Forelimb muscle (tissue), 1 donor: ENCODE measurements around the gene TPD52L3. TPM values are rescaled to one million over a fixed set of nuclear protein-coding genes. Genes with fewer than 3 reads are reported as not detected.
A peak's percentile ranks its signal among the peaks of the same experiment; 100 is the strongest.

Source experiments
- DNase-seq: peaks from one replicate; pipeline ENCODE4 v3.0.0-alpha.2; 2013; ENCODE audit warnings: low read depth
- polyA plus RNA-seq: library from polyadenylated mRNA; unstranded; fragments of 120-200 nt; gene quantifications from one replicate; pipeline ENCODE4 v1.2.1, GENCODE V29; 2013; ENCODE audit not compliant: insufficient read length

TPD52L3 gene
- not detected for polyA plus RNA-seq

DNA sequence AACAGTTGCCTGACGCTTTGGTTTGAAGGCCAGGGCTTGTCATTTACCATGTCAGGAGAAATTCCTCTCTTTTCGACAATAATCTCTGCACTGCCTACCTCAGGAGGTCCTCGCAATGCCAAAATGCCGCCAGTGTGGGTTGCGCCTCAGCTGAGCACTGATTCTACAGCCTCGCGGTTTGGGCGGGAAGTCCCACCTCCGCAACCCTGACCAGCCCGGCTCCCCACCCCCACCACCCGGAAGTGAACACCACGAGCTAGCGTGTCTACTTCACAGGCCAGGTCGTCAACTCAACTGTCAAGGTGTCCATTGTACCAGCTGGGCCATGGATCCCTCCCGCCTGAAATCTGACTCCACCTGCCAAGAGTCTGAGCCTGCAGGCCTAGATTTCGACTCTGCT lies at the start of gene TPD52L3:
Gene TPD52L3, plus strand, starts transcription at position 273 of the 400 bp plus-strand sequence. CDS start 221 bp downstream, outside the sequence.
- no peak for DNase-seq

DNA sequence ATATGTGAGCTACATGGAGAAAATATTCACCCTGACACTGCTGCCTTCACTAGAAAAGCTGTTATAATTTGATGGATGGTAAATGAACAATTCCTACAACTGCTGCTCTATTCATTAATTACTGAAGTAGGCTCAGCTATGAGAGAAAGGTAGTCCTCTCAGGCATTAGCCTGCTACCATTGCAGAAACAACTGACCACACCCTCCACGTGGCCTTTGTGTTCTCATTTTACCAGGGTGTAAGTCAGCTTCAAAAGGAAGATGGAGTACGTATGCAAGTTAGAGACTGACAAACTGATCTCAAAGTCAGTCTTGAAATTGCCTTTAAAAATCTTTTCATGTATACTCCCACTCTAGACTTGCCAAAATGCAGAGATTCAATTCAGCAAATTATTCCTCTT lies 26.3 kb upstream of the TPD52L3 start:
- DNase-seq: no peak

DNA sequence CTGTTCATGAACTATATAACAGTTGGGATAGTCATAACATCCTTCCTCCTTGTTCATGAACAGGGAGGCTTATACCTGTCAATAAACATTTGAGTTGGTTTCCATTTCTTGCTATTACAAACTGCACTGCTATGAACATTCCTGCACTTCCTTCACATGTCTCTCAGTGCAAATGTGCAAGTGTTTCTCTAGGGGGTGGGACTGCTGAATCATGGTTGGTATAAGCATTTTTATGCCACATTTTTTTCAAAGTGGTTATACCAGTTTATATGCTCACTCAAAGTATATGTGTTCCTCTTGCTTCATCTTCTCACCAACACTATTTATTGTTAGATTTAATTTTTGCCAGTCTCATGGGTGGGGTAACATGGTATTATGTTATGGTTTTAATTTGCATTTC lies 25.8 kb upstream of the TPD52L3 start:
- DNase-seq: no peak

DNA sequence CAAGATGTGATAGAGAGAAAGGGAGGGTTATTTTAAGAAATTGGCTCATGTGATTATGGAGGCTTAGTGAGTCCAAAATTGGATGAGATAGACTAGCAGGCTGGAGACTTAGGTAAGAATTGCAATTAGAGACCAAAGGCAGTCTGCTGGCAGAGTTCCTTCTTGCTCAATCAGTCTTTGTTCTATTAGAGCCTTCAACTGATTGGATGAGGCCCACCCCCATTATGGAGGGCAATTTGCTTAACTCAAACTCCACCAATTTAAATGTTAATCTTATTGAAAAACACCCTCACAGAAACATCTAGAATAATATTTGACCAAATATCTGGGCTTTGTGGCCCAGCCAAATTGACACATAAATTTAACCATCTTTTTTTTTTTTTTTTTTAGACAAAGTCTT lies 23.9 kb upstream of the TPD52L3 start:
- no peak for DNase-seq

DNA sequence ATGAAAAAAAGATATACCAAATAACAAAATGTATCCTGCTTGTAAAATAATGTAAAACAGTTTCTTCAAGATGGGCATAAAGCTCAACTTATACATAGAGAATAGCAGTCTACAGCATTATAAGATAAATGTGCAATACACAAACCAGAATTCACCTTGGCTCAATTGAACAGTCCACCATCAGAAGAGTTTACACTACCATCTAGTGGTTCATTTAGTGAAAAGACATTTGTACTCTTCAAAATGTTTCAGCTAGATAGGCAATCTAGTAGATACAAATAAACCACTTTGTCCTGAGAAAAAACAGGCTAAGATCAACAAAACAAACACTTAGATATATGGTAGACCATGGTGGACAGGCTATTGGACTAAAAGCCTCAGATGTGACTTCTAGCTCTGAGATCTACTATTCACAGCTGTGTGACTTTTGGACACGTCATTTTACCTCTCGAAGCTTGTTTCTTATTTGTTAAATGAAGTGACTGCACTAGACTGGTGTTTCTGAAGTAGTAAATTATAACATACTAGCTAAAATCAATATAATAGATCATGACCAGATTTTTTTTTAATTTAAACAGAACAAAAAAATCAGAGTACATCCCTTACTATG lies 22.1 kb upstream of the TPD52L3 start:
- peak; percentile 6 for DNase-seq

DNA sequence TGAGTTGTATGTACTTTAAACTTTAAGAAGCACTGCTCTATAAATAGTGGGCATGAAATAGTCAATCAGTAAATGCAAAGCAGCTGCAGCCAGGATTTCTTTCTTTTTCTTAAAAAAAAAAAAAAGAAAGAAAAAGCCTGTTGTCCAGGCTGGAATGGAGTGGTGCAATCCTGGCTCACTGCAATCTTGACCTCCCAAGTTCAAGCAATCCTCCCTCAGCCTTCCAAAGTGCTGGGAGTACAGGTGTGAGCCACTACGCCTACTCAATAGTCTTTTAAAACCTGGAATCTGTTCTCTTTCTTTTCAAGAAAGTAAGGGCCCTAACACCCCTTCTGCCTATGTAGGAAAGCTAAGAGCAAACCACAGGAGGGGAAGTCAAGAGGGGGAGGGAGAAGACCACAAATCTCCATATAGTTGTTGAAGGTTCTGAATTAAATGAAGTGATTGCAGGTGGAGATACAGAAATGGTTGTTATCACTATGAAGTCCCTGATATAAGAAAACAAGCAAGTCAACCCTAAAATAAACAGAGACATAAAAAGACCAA lies 20.6 kb upstream of the TPD52L3 start:
- no peak for DNase-seq

DNA sequence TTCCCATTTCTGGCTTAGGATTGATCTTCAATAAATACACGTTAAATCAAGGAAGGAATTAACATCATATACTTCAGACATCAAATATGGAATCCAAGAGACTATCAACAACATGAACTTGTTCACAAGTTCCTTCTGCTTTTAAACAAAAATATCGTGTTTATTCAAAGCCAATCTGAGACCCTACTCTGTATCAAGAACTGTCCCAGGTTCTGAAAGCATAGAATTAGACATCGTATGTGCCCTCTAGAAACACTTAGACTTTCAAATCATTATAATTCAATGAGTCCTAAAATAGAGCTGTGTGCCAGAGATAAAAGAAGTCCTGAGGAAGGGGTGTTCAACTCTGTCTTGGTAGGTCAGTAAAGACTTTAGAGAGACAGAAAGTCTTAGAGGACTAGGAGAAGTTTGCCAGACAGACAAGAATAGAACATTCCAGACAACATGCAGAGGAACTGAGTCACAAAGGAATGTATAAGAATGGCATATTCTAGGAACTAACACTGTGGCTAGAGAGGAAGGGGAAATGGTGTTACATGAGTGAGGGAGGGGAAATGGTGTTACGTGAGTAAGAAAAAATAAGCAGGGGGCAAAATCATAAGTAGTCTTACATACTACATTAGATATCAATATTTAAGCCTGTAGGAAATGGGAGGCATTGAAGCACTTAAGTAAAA lies 2.9 kb downstream of the TPD52L3 start:
- no peak for DNase-seq

DNA sequence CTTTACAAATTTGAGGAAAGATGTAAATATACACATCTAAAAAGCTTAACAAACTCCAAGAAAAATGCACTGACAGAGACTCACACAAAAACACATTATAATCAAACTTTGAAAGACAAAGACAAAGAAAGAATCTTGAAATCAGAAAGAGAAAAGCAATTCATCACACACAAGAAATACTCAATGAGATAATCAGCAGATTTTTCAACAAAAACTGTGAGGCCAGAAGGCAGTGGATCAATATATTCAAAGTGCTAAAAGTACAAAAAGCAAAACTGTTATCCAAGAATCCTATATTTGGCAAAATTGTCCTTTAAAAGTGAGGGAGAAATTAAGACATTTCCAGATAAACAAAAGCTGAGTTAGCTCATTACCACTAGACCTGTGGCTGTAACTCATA lies 6.1 kb downstream of the TPD52L3 start:
- DNase-seq: no peak

DNA sequence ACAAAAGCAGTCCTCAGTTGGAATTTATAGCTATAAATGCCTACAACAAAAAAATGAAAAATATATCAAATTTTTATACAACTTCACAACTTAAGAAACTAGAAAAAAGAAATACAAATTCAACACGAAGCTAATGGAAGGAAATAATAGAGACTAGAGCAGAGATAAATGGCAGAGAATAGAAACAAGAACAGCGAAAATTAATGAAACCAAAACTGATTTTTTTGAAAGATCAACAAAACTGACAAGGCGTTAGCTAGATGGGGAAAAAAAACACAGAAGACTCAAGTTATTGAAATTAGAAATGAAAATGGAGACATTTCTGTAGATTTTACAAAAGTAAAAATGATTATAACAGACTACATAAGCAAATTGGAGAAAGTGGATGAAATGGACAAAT lies 20.6 kb downstream of the TPD52L3 start:
- DNase-seq: no peak

DNA sequence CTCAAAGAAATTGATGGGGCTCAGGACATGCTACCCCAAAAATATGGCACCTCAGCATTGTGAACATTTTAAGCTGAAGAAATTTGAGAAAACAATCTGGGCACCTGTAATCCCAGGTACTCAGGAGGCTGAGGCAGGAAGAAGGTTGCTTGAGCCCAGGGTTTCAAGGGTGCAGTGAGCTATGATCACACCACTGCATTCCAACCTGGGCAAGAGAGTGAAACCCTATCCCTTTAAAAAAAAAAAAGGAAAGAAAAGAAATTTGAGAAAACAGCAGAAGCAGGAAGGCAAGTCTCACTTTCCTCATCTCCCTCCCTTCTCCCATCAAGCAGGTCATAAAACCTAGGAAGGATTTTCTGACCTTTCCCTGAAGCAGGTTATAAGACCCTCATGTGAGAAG lies 23.6 kb downstream of the TPD52L3 start:
- no peak for DNase-seq

DNA sequence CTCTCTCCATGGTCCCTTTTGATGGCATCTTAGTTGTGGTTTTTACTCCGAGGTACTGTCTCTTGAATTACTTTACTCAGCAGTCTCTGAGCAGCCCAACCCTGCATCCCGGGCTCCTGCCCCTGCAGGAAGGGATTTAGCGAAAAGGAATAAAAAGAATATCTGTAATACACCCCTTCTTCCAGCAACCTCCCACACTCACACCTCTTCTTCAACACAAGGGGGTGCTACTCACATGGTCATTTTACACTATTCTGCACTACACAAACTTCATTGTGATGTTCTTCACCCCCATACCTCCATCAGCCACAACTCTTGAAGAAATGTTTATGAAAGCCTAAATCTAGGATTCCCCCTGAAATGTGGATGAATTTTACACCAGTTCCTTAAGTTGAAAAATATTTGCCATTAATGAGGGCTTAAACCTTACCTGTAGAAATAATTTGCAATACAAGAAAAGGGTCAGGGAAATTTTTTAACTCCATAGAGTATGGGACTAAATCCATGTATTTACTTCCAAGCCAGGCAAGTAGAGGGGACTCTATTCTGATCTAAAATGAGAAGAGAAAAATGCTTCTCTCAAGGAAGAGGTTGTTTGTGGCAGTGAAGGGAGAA lies 26.0 kb downstream of the TPD52L3 start:
- DNase-seq: peak; percentile 28

DNA sequence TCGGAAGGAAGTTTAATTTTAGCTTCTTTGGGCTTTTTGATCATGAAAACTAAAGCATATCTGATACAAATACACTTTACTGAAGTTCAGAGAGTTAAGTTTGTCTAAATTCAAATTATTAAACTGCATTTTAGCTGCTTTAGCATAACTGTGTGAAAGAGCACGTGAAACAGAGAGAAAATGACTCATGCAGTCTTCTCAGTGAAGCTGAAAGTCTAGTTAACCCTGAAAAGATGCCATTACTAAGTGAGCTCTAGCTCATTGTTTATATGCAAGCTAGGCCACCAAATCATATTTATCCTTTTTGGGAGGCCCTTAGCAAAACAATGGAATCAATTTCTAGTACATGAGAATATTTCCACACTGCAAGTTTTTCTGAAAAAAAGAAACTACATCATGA lies 27.6 kb downstream of the TPD52L3 start:
- DNase-seq: no peak

DNA sequence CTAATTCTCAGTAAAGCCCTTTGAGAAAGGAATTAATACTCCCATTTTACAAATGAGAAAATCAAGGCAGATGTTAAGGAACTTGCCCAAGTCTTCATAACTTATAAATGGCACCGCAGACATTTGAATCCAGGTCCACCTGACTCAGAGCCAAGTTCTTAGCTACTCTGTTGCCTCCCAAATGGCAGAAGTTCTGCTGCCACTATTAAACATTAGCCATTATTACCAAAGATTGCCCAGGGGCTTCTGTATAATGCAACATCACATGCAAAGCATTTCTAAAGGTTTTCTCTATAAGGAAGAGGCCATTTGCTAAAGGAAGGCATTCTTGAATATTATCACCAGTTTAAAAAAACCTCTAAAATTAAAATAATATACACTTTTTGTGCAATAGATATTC lies 28.3 kb downstream of the TPD52L3 start:
- DNase-seq: no peak

DNA sequence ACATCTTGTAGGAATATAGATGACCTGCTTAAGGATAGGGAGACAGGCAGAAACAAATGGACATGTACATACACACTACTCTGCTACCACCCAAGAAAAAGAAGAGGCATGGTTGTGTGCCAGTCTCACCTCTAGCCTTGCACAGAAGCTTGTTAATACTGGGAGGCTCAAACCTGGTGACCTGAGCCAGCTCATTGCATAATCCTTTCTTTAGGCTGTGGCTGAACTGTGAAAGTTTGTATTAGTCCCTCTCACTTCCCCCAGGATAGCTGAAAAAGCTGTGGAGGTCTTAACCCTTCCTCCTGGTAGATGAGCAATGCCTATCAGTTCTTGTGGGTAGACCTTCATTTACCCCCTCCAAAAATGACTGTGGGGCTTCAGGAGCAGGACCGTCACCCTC lies 28.7 kb downstream of the TPD52L3 start:
- no peak for DNase-seq

DNA sequence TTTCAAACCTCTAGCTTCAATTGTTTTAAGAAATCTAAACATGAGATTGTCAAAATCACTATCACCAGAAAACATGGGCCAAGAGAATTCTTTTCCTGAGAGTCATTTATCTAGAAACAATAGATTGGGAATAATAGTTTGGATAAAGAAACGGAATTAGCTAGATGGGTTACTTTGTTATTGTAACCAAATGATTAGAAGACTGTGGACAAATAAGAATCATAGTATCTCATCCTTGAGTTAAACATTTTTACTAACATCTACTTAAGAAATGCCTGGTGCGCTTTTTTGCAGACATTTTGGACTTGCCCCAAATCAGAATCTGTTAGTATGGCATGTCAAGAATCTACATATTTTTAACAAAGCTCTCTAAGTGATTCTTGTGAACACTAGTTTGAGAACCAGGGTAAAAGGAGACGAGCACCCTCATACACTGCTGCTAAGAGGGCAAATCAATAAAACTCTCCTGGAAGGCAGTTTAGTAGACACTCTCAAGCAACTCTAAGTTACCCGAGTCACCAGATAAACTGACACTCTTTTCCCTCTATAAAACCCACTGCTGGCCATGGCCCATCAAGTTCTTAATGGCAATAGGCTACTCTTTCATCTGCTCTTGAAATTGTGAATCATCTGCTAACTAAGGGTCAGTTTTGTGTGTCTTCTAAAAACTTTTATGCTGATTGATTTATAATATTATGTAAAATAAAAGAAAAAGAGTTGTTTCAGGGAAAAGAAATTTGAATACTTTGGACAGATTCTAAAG lies 39.1 kb downstream of the TPD52L3 start:
- DNase-seq: no peak

DNA sequence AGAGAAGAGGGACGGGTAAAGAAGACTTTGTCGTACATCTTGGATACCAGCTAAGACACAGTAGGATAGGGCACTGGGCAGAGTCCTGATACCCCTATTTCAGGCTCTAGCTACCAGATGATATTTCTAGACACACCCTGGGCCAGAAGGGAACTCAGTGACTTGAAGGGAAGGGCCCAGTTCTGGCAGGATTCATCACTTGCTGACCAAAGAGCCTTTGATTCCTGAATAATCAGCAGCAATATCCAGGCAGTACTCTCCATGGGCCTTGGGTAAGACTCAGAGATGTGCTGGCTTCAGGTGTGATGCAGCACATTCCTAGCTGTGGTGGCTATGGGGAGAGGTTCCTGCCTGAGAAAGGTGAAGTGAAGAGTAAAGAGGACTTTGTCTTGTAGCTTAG lies 40.7 kb downstream of the TPD52L3 start:
- DNase-seq: no peak

Other genes with a start within 250 kb of the TPD52L3 start
- 26.2 TPM for gene IL33, start 112.6 kb upstream of the TPD52L3 start, polyA plus RNA-seq
- 33.0 TPM for gene UHRF2, start 84.8 kb downstream of the TPD52L3 start, polyA plus RNA-seq